ENCODE data around the gene FXYD4.

The FXYD4 gene

GRCh38 chr10:43344051-43344450 lies 27.4 kb upstream of the FXYD4 start:
- DNase-seq (ENCODE audit: low read depth in 3 of 3), result no peak

GRCh38 chr10:43347997-43348396 lies 23.4 kb upstream of the FXYD4 start:
- DNase-seq (ENCODE audit: low read depth in 3 of 3), result no peak

GRCh38 chr10:43348511-43349312 lies 22.7 kb upstream of the FXYD4 start:
- DNase-seq (ENCODE audit: low read depth in 3 of 3), result peak; percentile 66 to 83 (median 76)

GRCh38 chr10:43350156-43350555 lies 21.3 kb upstream of the FXYD4 start:
- DNase-seq (ENCODE audit: low read depth in 3 of 3), result no peak

GRCh38 chr10:43350686-43351085 lies 20.8 kb upstream of the FXYD4 start:
- DNase-seq (ENCODE audit: low read depth in 3 of 3), result no peak

- DNase-seq (ENCODE audit: low read depth in 3 of 3), result no peak
Measured at GRCh38 chr10:43351301-43351700, 20.1 kb upstream of the FXYD4 start.

GRCh38 chr10:43352951-43353350 lies 18.5 kb upstream of the FXYD4 start:
- no peak for DNase-seq (ENCODE audit: low read depth in 3 of 3)

- no peak for DNase-seq (ENCODE audit: low read depth in 3 of 3)
Measured at GRCh38 chr10:43353495-43354329, 17.7 kb upstream of the FXYD4 start.

- no peak for DNase-seq (ENCODE audit: low read depth in 3 of 3)
Measured at GRCh38 chr10:43354330-43354635, 17.2 kb upstream of the FXYD4 start.

- DNase-seq (ENCODE audit: low read depth in 3 of 3), result no peak
Measured at GRCh38 chr10:43354879-43355380, 16.5 kb upstream of the FXYD4 start.

- DNase-seq (ENCODE audit: low read depth in 3 of 3), result no peak
Measured at GRCh38 chr10:43355749-43356371, 15.6 kb upstream of the FXYD4 start.

- no peak for DNase-seq (ENCODE audit: low read depth in 3 of 3)
Measured at GRCh38 chr10:43360086-43360485, 11.3 kb upstream of the FXYD4 start.

- DNase-seq (ENCODE audit: low read depth in 3 of 3), result peak in 1 of 3 experiments; percentile 11
Measured at GRCh38 chr10:43361547-43362190, 9.8 kb upstream of the FXYD4 start.

GRCh38 chr10:43362191-43362839 lies 9.1 kb upstream of the FXYD4 start:
- peak; percentile 96 to 99 (median 98) for DNase-seq (ENCODE audit: low read depth in 3 of 3)

- no peak for DNase-seq (ENCODE audit: low read depth in 3 of 3)
Measured at GRCh38 chr10:43365001-43365400, 6.4 kb upstream of the FXYD4 start.

GRCh38 chr10:43369921-43370320 lies 1.5 kb upstream of the FXYD4 start:
- no peak for DNase-seq (ENCODE audit: low read depth in 3 of 3)

GRCh38 chr10:43370671-43371215 lies 693 bp upstream of the FXYD4 start:
- DNase-seq (ENCODE audit: low read depth in 3 of 3), result no peak

- no peak for DNase-seq (ENCODE audit: low read depth in 3 of 3)
Measured at GRCh38 chr10:43372765-43373361, 1.4 kb downstream of the FXYD4 start.

GRCh38 chr10:43373461-43373860 lies 2.0 kb downstream of the FXYD4 start:
- DNase-seq (ENCODE audit: low read depth in 3 of 3), result no peak

- DNase-seq (ENCODE audit: low read depth in 3 of 3), result no peak
Measured at GRCh38 chr10:43374194-43374593, 2.8 kb downstream of the FXYD4 start.

All from stimulated activated CD4-positive, alpha-beta T cell treated with anti-CD3 and anti-CD28 coated beads, TNF-alpha, amount 100 ng/mL, for 24 hours (primary cell).